HL-60 (cell line): ENCODE measurements around the gene PPP1R9A.

ENCODE experiments used
- POLR2AphosphoS5 ChIP-seq: IDR thresholded peaks from 2 replicates; pipeline ENCODE4 v1.6.1; 2012; ENCODE audit warnings: low read depth
- TF ChIP-seq, protein P1 (sequence below): IDR thresholded peaks from one replicate; pipeline ENCODE4 v1.5.1; 2011; ENCODE audit warnings: low read length, control low read depth, inconsistent platforms; ENCODE audit not compliant: insufficient read depth

DNA sequence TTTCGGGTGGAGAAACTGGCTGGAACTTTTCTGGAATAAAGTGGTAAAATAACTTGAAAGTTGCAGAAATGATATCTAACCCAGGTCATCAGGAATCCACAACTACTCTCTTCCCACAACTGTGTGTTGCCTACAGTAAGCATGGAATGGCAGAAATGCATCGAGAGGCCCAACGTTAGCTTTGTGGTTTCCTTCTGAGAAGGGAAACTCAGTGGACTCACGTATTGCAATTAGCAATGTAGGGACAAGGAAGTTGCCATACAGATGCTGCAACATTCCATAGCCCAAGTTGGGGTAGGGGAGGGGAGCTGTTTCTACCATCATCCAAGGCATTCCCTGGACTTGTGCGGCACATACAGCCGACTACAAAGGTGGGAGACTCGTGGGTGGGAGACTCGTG is 415.0 kb downstream of the PPP1R9A start:
- TF ChIP-seq POLR2AphosphoS5, result no peak
- TF ChIP-seq, protein P1, sequence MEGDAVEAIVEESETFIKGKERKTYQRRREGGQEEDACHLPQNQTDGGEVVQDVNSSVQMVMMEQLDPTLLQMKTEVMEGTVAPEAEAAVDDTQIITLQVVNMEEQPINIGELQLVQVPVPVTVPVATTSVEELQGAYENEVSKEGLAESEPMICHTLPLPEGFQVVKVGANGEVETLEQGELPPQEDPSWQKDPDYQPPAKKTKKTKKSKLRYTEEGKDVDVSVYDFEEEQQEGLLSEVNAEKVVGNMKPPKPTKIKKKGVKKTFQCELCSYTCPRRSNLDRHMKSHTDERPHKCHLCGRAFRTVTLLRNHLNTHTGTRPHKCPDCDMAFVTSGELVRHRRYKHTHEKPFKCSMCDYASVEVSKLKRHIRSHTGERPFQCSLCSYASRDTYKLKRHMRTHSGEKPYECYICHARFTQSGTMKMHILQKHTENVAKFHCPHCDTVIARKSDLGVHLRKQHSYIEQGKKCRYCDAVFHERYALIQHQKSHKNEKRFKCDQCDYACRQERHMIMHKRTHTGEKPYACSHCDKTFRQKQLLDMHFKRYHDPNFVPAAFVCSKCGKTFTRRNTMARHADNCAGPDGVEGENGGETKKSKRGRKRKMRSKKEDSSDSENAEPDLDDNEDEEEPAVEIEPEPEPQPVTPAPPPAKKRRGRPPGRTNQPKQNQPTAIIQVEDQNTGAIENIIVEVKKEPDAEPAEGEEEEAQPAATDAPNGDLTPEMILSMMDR, result no peak
